ENCODE measurements around the gene PTPN6.
A peak's percentile ranks its signal among the peaks of the same experiment; 100 is the strongest.

DNA sequence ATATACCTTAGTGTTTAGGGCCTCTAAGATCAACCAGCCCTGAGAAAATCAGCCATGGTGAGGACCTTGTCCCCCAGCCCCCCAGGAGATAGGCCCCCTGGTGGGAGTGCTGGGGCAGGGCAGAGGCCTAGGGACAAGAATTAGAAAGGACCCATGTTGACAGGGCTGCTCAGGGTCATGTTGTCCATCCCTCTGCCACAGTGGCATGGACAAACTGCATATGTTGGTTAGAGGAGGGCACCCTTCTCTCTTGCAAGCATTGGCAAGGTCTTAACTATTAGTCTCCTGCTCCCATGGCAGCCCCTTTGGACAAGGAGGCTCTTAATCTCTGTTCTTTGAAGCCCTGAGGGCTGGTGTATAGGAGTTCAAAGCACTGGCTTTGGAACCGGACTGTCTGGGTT, 755 bp upstream of the PTPN6 start:
- peak; percentile 82 for TF ChIP-seq CTCF (conservative IDR thresholded peaks at IDR 0.05; ENCODE audit: low read length)
- TF ChIP-seq EZH2phosphoT487 (IDR thresholded peaks at IDR 0.05; ENCODE audit: borderline replicate concordance, low read depth, low read length): no peak
